Measurements from ENCODE around the gene CCL24.

Gene CCL24

DNA sequence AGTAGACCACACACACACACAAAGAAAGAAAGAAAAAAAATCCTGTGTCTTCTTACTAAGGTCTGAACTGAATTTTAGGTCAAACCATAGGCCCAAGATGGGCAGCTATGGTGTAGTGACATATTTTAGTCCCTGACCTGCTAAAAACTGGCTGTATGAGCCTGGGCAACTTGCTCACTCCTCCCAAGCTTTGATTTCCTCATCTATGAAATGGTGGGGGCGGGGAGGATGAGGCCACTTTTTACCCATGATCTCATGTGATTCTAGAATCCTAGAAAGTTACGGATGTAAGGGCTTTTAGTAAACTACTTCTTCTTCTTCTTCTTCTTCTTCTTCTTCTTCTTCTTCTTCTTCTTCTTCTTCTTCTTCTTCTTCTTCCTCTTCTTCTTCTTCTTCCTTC, 6.1 kb upstream of the CCL24 start:
- no peak for TF ChIP-seq ISL1 (CRISPR knock-in tag; IDR thresholded peaks at IDR 0.05)
- no peak for TF ChIP-seq CSDC2 (CRISPR knock-in tag; IDR thresholded peaks at IDR 0.05)
- no peak for TF ChIP-seq TOX (CRISPR knock-in tag; IDR thresholded peaks at IDR 0.05; ENCODE audit: borderline replicate concordance)
- TF ChIP-seq SNAI2 (CRISPR knock-in tag; IDR thresholded peaks at IDR 0.05) = no peak
- TF ChIP-seq BACH2 (CRISPR knock-in tag; IDR thresholded peaks at IDR 0.05; ENCODE audit: borderline replicate concordance) = no peak
- ATAC-seq = no peak

DNA sequence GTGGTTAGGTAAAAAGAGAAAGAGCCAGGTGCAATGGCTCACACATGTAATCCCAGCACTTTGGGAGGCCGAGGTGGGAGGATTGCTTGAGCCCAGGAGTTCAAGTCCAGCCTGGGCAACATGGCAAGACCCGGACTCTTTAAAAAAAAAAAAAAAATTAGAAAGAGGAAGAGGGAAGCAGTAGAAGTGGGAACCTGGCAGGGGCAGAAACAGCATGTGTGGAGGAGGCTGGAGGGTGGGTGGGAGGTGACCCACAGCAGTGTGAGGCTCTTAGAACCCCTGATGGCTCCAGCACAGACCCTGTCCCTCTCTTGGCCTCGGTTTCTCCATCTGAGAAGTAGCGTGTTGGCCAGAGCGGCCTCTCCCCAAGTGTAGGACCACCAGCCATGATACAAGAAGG, 4.9 kb upstream of the CCL24 start:
- no peak for ATAC-seq
- TF ChIP-seq OSR1 (CRISPR knock-in tag; IDR thresholded peaks at IDR 0.05) = no peak
- TF ChIP-seq, protein P1, sequence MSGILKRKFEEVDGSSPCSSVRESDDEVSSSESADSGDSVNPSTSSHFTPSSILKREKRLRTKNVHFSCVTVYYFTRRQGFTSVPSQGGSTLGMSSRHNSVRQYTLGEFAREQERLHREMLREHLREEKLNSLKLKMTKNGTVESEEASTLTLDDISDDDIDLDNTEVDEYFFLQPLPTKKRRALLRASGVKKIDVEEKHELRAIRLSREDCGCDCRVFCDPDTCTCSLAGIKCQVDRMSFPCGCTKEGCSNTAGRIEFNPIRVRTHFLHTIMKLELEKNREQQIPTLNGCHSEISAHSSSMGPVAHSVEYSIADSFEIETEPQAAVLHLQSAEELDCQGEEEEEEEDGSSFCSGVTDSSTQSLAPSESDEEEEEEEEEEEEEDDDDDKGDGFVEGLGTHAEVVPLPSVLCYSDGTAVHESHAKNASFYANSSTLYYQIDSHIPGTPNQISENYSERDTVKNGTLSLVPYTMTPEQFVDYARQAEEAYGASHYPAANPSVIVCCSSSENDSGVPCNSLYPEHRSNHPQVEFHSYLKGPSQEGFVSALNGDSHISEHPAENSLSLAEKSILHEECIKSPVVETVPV (CRISPR knock-in tag; IDR thresholded peaks at IDR 0.05) = no peak
- TF ChIP-seq CSDC2 (CRISPR knock-in tag; IDR thresholded peaks at IDR 0.05) = no peak
- no peak for TF ChIP-seq TCF4 (CRISPR knock-in tag; IDR thresholded peaks at IDR 0.05; ENCODE audit: borderline replicate concordance)
- TF ChIP-seq, protein P2, sequence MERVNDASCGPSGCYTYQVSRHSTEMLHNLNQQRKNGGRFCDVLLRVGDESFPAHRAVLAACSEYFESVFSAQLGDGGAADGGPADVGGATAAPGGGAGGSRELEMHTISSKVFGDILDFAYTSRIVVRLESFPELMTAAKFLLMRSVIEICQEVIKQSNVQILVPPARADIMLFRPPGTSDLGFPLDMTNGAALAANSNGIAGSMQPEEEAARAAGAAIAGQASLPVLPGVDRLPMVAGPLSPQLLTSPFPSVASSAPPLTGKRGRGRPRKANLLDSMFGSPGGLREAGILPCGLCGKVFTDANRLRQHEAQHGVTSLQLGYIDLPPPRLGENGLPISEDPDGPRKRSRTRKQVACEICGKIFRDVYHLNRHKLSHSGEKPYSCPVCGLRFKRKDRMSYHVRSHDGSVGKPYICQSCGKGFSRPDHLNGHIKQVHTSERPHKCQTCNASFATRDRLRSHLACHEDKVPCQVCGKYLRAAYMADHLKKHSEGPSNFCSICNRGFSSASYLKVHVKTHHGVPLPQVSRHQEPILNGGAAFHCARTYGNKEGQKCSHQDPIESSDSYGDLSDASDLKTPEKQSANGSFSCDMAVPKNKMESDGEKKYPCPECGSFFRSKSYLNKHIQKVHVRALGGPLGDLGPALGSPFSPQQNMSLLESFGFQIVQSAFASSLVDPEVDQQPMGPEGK (CRISPR knock-in tag; IDR thresholded peaks at IDR 0.05; ENCODE audit: borderline replicate concordance) = no peak
- no peak for TF ChIP-seq ZFP30 (CRISPR knock-in tag; IDR thresholded peaks at IDR 0.05)
- TF ChIP-seq SNAI2 (CRISPR knock-in tag; IDR thresholded peaks at IDR 0.05) = no peak
- no peak for TF ChIP-seq ISL1 (CRISPR knock-in tag; IDR thresholded peaks at IDR 0.05)
- no peak for TF ChIP-seq GLIS3 (CRISPR knock-in tag; IDR thresholded peaks at IDR 0.05)

DNA sequence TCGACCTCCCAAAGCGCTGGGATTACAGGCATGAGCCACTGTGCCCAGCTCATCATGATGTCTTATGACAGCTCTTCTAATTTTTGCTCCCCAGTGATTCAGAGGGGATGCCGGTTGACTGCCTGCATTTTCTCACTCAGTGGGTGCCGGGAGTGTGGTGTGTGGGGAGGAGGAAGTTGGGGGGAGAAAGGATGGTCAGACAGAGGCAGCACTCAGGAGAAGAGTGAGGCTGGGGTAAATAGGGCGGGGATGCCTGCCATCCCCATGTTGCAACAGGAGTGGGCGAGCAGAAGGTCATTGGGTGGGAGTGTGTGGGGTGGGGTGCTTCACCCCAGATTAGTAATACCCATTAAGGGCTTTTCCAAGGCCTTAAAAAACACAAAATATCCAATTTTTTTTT, 3.5 kb upstream of the CCL24 start:
- TF ChIP-seq OSR1 (CRISPR knock-in tag; IDR thresholded peaks at IDR 0.05) = no peak
- TF ChIP-seq ARNTL (CRISPR knock-in tag; IDR thresholded peaks at IDR 0.05; ENCODE audit: borderline replicate concordance, low read depth) = no peak
- no peak for TF ChIP-seq ZNF70 (CRISPR knock-in tag; IDR thresholded peaks at IDR 0.05)
- TF ChIP-seq ISL1 (CRISPR knock-in tag; IDR thresholded peaks at IDR 0.05) = no peak
- TF ChIP-seq ZFP3 (CRISPR knock-in tag; IDR thresholded peaks at IDR 0.05) = no peak
- TF ChIP-seq GLIS3 (CRISPR knock-in tag; IDR thresholded peaks at IDR 0.05) = no peak
- TF ChIP-seq ZFP30 (CRISPR knock-in tag; IDR thresholded peaks at IDR 0.05) = no peak
- no peak for TF ChIP-seq TOX (CRISPR knock-in tag; IDR thresholded peaks at IDR 0.05; ENCODE audit: borderline replicate concordance)
- TF ChIP-seq CSDC2 (CRISPR knock-in tag; IDR thresholded peaks at IDR 0.05) = no peak
- TF ChIP-seq, protein P2 (CRISPR knock-in tag; IDR thresholded peaks at IDR 0.05; ENCODE audit: borderline replicate concordance) = no peak
- TF ChIP-seq, protein P1 (CRISPR knock-in tag; IDR thresholded peaks at IDR 0.05) = no peak
- no peak for ATAC-seq

DNA sequence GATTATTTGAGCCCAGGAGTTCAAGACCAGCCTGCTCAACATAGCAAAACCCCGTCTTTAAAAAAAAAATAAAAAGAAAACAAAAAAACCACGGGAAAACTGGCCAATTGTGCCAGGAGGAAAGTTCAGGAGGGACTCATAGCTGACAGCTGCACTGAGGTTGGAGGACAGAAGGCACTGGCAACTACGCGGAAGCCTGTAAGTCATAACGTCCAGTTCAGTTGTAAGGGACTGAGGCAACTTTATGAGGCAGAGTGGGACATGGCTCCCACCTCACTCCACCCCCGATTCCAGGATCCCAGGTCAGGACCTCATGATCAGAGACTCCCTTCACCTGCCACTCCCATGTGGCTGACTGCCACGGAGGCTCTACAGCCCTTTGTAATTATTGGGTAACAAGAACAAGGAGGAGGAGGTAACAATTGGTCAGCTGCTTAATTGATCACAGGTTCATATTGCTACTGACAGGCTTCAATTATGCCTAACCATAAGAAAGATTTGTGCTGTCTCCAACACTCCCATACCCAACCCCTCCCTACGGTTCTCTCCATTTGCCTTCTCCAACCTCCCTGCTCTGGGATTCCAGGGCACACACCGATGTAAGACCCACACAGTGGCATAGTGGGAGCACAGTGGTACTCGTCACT, 1.9 kb upstream of the CCL24 start:
- no peak for TF ChIP-seq PPARA (CRISPR knock-in tag; IDR thresholded peaks at IDR 0.05; ENCODE audit: borderline replicate concordance)
- TF ChIP-seq ZNF565 (CRISPR knock-in tag; conservative IDR thresholded peaks at IDR 0.05; ENCODE audit: low read depth) = no peak
- TF ChIP-seq ZFP3 (CRISPR knock-in tag; IDR thresholded peaks at IDR 0.05) = no peak
- TF ChIP-seq GLIS3 (CRISPR knock-in tag; IDR thresholded peaks at IDR 0.05) = no peak
- TF ChIP-seq, protein P2 (CRISPR knock-in tag; IDR thresholded peaks at IDR 0.05; ENCODE audit: borderline replicate concordance) = no peak
- TF ChIP-seq, protein P1 (CRISPR knock-in tag; IDR thresholded peaks at IDR 0.05) = no peak
- TF ChIP-seq BACH2 (CRISPR knock-in tag; IDR thresholded peaks at IDR 0.05; ENCODE audit: borderline replicate concordance) = no peak
- no peak for TF ChIP-seq SNAI2 (CRISPR knock-in tag; IDR thresholded peaks at IDR 0.05)
- TF ChIP-seq ZNF8 (CRISPR knock-in tag; IDR thresholded peaks at IDR 0.05) = no peak
- no peak for TF ChIP-seq RARB (CRISPR knock-in tag; IDR thresholded peaks at IDR 0.05)
- no peak for TF ChIP-seq ZFP30 (CRISPR knock-in tag; IDR thresholded peaks at IDR 0.05)
- no peak for TF ChIP-seq ZC3H10 (CRISPR knock-in tag; IDR thresholded peaks at IDR 0.05)
- no peak for TF ChIP-seq CSDC2 (CRISPR knock-in tag; IDR thresholded peaks at IDR 0.05)
- no peak for TF ChIP-seq ESRRG (CRISPR knock-in tag; IDR thresholded peaks at IDR 0.05)
- no peak for TF ChIP-seq ISL1 (CRISPR knock-in tag; IDR thresholded peaks at IDR 0.05)
- no peak for ATAC-seq
